Ammon's horn (tissue), 1 donor: ENCODE results near the gene NDRG4.
A peak's percentile ranks its signal among the peaks of the same experiment; 100 is the strongest.

ENCODE experiments used
- DNase-seq: peaks from one replicate; pipeline ENCODE4 v3.0.0-alpha.2; 2016; ENCODE audit warnings: low spot score

The NDRG4 gene

GRCh38 chr16:58495521-58496331 is 4.2 kb upstream of the NDRG4 start:
- peak; percentile 78 for DNase-seq

GRCh38 chr16:58497468-58497867 is 2.5 kb upstream of the NDRG4 start:
- DNase-seq: no peak

GRCh38 chr16:58497935-58498334 is 2.0 kb upstream of the NDRG4 start:
- DNase-seq: no peak

GRCh38 chr16:58498341-58499091 is 1.4 kb upstream of the NDRG4 start:
- no peak for DNase-seq

- DNase-seq: no peak
These were observed 841 bp upstream of the NDRG4 start for GRCh38 chr16:58499092-58499511.

- DNase-seq: peak; percentile 47
These were observed 693 bp downstream of the NDRG4 start for GRCh38 chr16:58500430-58501241.

- peak; percentile 77 for DNase-seq
These were observed 1.5 kb downstream of the NDRG4 start for GRCh38 chr16:58501242-58502131.

- no peak for DNase-seq
These were observed 2.4 kb downstream of the NDRG4 start for GRCh38 chr16:58502217-58502921.

GRCh38 chr16:58503166-58503862 is 3.4 kb downstream of the NDRG4 start:
- DNase-seq: no peak

GRCh38 chr16:58503863-58504688 is 4.1 kb downstream of the NDRG4 start:
- no peak for DNase-seq

GRCh38 chr16:58506241-58507194 is 6.6 kb downstream of the NDRG4 start:
- DNase-seq: no peak

GRCh38 chr16:58507195-58507962 is 7.4 kb downstream of the NDRG4 start:
- DNase-seq: no peak

GRCh38 chr16:58507963-58508670 is 8.2 kb downstream of the NDRG4 start:
- no peak for DNase-seq

GRCh38 chr16:58508671-58509251 is 8.8 kb downstream of the NDRG4 start:
- no peak for DNase-seq

- DNase-seq: no peak
These were observed 9.5 kb downstream of the NDRG4 start for GRCh38 chr16:58509256-58510096.
